ENCODE data around the gene AK8. TPM values are rescaled to one million over a fixed set of nuclear protein-coding genes. Genes with fewer than 3 reads are reported as not detected.

The AK8 gene
- total RNA-seq, 1 donor from 2014 or later: 0.22 TPM

- Mint-ChIP-seq H3K4me3 (ENCODE audit: unreplicated experiment) (no peak overlapping the region), H3K36me3 (ENCODE audit: low read depth) (peaks cover 2% of the 10 kb centered on the region), H3K4me1 (ENCODE audit: low read depth) (peaks cover 18% of the 10 kb centered on the region), H3K27ac (ENCODE audit: unreplicated experiment) (no peak overlapping the region), H3K9me3 (ENCODE audit: low read depth) (no peaks in the 10 kb centered on the region), H3K27me3 (ENCODE audit: low read depth) (peaks cover 53% of the 10 kb centered on the region)
- DNase-seq (ENCODE audit: low spot score): no peak
- no peak for TF ChIP-seq CTCF (IDR thresholded peaks at IDR 0.05)
These were observed 137.4 kb downstream of the AK8 start for GRCh38 chr9:132740526-132741309.

GRCh38 chr9:132739710-132740310 lies 138.3 kb downstream of the AK8 start:
- Mint-ChIP-seq H3K4me1 (ENCODE audit: low read depth) (peaks cover 11% of the 10 kb centered on the region), H3K27ac (ENCODE audit: unreplicated experiment) (no peak overlapping the region), H3K27me3 (ENCODE audit: low read depth) (peaks cover 45% of the 10 kb centered on the region), H3K36me3 (ENCODE audit: low read depth) (peaks cover 2% of the 10 kb centered on the region), H3K4me3 (ENCODE audit: unreplicated experiment) (no peak overlapping the region), H3K9me3 (ENCODE audit: low read depth) (no peaks in the 10 kb centered on the region)
- TF ChIP-seq CTCF (IDR thresholded peaks at IDR 0.05): no peak
- no peak for DNase-seq (ENCODE audit: low spot score)

GRCh38 chr9:132733260-132733815 lies 144.7 kb downstream of the AK8 start:
- Mint-ChIP-seq H3K36me3 (ENCODE audit: low read depth) (no peaks in the 10 kb centered on the region), H3K27me3 (ENCODE audit: low read depth) (peaks cover 22% of the 10 kb centered on the region), H3K4me3 (ENCODE audit: unreplicated experiment) (no peak overlapping the region), H3K4me1 (ENCODE audit: low read depth) (no peaks in the 10 kb centered on the region), H3K27ac (ENCODE audit: unreplicated experiment) (no peak overlapping the region), H3K9me3 (ENCODE audit: low read depth) (no peaks in the 10 kb centered on the region)
- no peak for DNase-seq (ENCODE audit: low spot score)
- no peak for TF ChIP-seq CTCF (IDR thresholded peaks at IDR 0.05)

GRCh38 chr9:132732326-132733259 lies 145.5 kb downstream of the AK8 start:
- Mint-ChIP-seq H3K9me3 (ENCODE audit: low read depth) (no peaks in the 10 kb centered on the region), H3K4me1 (ENCODE audit: low read depth) (no peaks in the 10 kb centered on the region), H3K36me3 (ENCODE audit: low read depth) (no peaks in the 10 kb centered on the region), H3K4me3 (ENCODE audit: unreplicated experiment) (no peak overlapping the region), H3K27me3 (ENCODE audit: low read depth) (peaks cover 22% of the 10 kb centered on the region), H3K27ac (ENCODE audit: unreplicated experiment) (no peak overlapping the region)
- DNase-seq (ENCODE audit: low spot score): no peak
- no peak for TF ChIP-seq CTCF (IDR thresholded peaks at IDR 0.05)

GRCh38 chr9:132731230-132731629 lies 146.9 kb downstream of the AK8 start:
- TF ChIP-seq CTCF (IDR thresholded peaks at IDR 0.05): no peak
- no peaks in the 10 kb centered on the region for H3K36me3 Mint-ChIP-seq (ENCODE audit: low read depth)
- H3K4me3 Mint-ChIP-seq (ENCODE audit: unreplicated experiment): no peak overlapping the region
- peaks cover 23% of the 10 kb centered on the region for H3K27me3 Mint-ChIP-seq (ENCODE audit: low read depth)
- no peaks in the 10 kb centered on the region for H3K4me1 Mint-ChIP-seq (ENCODE audit: low read depth)
- no peak overlapping the region for H3K27ac Mint-ChIP-seq (ENCODE audit: unreplicated experiment)
- H3K9me3 Mint-ChIP-seq (ENCODE audit: low read depth): no peaks in the 10 kb centered on the region
- DNase-seq (ENCODE audit: low spot score): no peak

All from chondrocyte (in vitro differentiated cells).